ENCODE data around the gene CDK19. TPM values are rescaled to one million over a fixed set of nuclear protein-coding genes. Genes with fewer than 3 reads are reported as not detected.

Gene CDK19
- total RNA-seq (9.5 and 11.2 TPM in 2 replicates), polyA plus RNA-seq (11.3 and 12.5 TPM in 2 replicates), polyA minus RNA-seq (ENCODE audit: low replicate concordance) (5.6 and 8.7 TPM in 2 replicates)
- polyA plus RNA-seq (2012), result 6.6 and 6.7 TPM in 2 replicates

GRCh38 chr6:110815411-110816409, at the start of gene CDK19:
CDK19 (minus strand) TSS chr6:110815469; CDS start chr6:110815136, 333 bp downstream.
- TF ChIP-seq EZH2 (IDR thresholded peaks at IDR 0.05; ENCODE audit: low read length, missing control alignments), result no peak
- TF ChIP-seq, protein P1, sequence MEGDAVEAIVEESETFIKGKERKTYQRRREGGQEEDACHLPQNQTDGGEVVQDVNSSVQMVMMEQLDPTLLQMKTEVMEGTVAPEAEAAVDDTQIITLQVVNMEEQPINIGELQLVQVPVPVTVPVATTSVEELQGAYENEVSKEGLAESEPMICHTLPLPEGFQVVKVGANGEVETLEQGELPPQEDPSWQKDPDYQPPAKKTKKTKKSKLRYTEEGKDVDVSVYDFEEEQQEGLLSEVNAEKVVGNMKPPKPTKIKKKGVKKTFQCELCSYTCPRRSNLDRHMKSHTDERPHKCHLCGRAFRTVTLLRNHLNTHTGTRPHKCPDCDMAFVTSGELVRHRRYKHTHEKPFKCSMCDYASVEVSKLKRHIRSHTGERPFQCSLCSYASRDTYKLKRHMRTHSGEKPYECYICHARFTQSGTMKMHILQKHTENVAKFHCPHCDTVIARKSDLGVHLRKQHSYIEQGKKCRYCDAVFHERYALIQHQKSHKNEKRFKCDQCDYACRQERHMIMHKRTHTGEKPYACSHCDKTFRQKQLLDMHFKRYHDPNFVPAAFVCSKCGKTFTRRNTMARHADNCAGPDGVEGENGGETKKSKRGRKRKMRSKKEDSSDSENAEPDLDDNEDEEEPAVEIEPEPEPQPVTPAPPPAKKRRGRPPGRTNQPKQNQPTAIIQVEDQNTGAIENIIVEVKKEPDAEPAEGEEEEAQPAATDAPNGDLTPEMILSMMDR (conservative IDR thresholded peaks at IDR 0.05 in 1 of 2, IDR thresholded peaks at IDR 0.05 in 1 of 2; ENCODE audit: low read depth in 1 of 2, low read length in 2 of 2), result no peak
- peak within 1 kb of the TSS; percentile 99 for H3K27ac ChIP-seq (ENCODE audit: insufficient read depth, low read length)
- DNase-seq (ENCODE audit: low read depth in 2 of 2), result peak; percentile 98 to 99
- peak within 1 kb of the TSS; percentile 100 for H3K4me2 ChIP-seq (ENCODE audit: extremely low read depth, insufficient read depth, low read length)
- no peaks in the 10 kb centered on the region for H3K27me3 ChIP-seq (ENCODE audit: control insufficient read depth, insufficient read depth, low read length)
- H2AFZ ChIP-seq (ENCODE audit: low read length), result peak within 1 kb of the TSS; percentile 99
- peak within 1 kb of the TSS; percentile 87 to 97 (median 96) for H3K4me3 ChIP-seq (replicated peaks in 1 of 4; ENCODE audit: control extremely low read depth in 1 of 4, insufficient read depth in 1 of 4, low read depth in 3 of 4, low read length in 4 of 4)
- H3K79me2 ChIP-seq (ENCODE audit: control insufficient read depth, insufficient read depth, low read length), result peaks cover 22% of the 10 kb centered on the region
- H4K20me1 ChIP-seq (ENCODE audit: control insufficient read depth, extremely low read depth, insufficient read depth, low read length), result no peaks in the 10 kb centered on the region
- no peaks in the 10 kb centered on the region for H3K36me3 ChIP-seq (ENCODE audit: control insufficient read depth, insufficient read depth, low read length)
- H3K4me1 ChIP-seq (ENCODE audit: control insufficient read depth, extremely low read depth, insufficient read depth, low read length), result peaks cover 9% of the 10 kb centered on the region
- no peaks in the 10 kb centered on the region for H3K9me3 ChIP-seq (ENCODE audit: control insufficient read depth, insufficient read depth, low read depth, low read length)
- peak within 1 kb of the TSS; percentile 94 for H3K9ac ChIP-seq (ENCODE audit: insufficient read depth, low read length)

DNA sequence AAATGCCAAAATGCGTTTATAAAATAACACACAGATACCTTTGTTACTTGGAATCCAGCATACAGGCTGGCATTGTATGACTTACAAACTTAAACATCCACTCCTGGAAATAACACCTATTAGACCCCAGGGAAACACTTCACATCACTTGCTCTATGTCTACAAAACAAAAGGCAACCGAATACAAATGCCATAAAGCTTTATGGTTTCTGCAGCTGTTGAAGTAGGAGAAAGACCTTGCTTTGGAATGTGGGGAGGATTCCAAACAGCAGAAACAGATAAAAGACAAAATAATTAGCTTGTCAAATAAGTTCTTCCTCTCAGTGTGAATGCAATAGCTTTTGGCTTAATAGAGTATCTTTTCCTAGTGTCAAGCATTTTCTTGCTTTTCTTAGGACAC, 49.6 kb upstream of the CDK19 start:
- Histone ChIP-seq H4K20me1 (ENCODE audit: control insufficient read depth, extremely low read depth, insufficient read depth, low read length) (no peaks in the 10 kb centered on the region), H3K79me2 (ENCODE audit: control insufficient read depth, insufficient read depth, low read length) (no peaks in the 10 kb centered on the region), H3K27ac (ENCODE audit: insufficient read depth, low read length) (no peak overlapping the region), H3K4me2 (ENCODE audit: extremely low read depth, insufficient read depth, low read length) (no peak overlapping the region), H3K9me3 (ENCODE audit: control insufficient read depth, insufficient read depth, low read depth, low read length) (no peaks in the 10 kb centered on the region), H3K9ac (ENCODE audit: insufficient read depth, low read length) (no peak overlapping the region), H3K27me3 (ENCODE audit: control insufficient read depth, insufficient read depth, low read length) (no peaks in the 10 kb centered on the region), H3K4me3 (replicated peaks in 1 of 4; ENCODE audit: control extremely low read depth in 1 of 4, insufficient read depth in 1 of 4, low read depth in 3 of 4, low read length in 4 of 4) (no peak overlapping the region), H2AFZ (ENCODE audit: low read length) (no peak overlapping the region), H3K36me3 (ENCODE audit: control insufficient read depth, insufficient read depth, low read length) (no peaks in the 10 kb centered on the region), H3K4me1 (ENCODE audit: control insufficient read depth, extremely low read depth, insufficient read depth, low read length) (no peaks in the 10 kb centered on the region)
- TF ChIP-seq EZH2 (IDR thresholded peaks at IDR 0.05; ENCODE audit: low read length, missing control alignments), result no peak
- TF ChIP-seq, protein P1 (conservative IDR thresholded peaks at IDR 0.05 in 1 of 2, IDR thresholded peaks at IDR 0.05 in 1 of 2; ENCODE audit: low read depth in 1 of 2, low read length in 2 of 2), result no peak
- DNase-seq (ENCODE audit: low read depth in 2 of 2), result no peak

- Histone ChIP-seq H3K27ac (ENCODE audit: insufficient read depth, low read length) (no peak overlapping the region), H3K4me1 (ENCODE audit: control insufficient read depth, extremely low read depth, insufficient read depth, low read length) (no peaks in the 10 kb centered on the region), H3K9me3 (ENCODE audit: control insufficient read depth, insufficient read depth, low read depth, low read length) (no peaks in the 10 kb centered on the region), H3K79me2 (ENCODE audit: control insufficient read depth, insufficient read depth, low read length) (no peaks in the 10 kb centered on the region), H3K4me2 (ENCODE audit: extremely low read depth, insufficient read depth, low read length) (no peak overlapping the region), H3K9ac (ENCODE audit: insufficient read depth, low read length) (no peak overlapping the region), H2AFZ (ENCODE audit: low read length) (no peak overlapping the region), H4K20me1 (ENCODE audit: control insufficient read depth, extremely low read depth, insufficient read depth, low read length) (no peaks in the 10 kb centered on the region), H3K27me3 (ENCODE audit: control insufficient read depth, insufficient read depth, low read length) (no peaks in the 10 kb centered on the region), H3K4me3 (replicated peaks in 1 of 4; ENCODE audit: control extremely low read depth in 1 of 4, insufficient read depth in 1 of 4, low read depth in 3 of 4, low read length in 4 of 4) (no peak overlapping the region), H3K36me3 (ENCODE audit: control insufficient read depth, insufficient read depth, low read length) (no peaks in the 10 kb centered on the region)
- no peak for TF ChIP-seq EZH2 (IDR thresholded peaks at IDR 0.05; ENCODE audit: low read length, missing control alignments)
- no peak for DNase-seq (ENCODE audit: low read depth in 2 of 2)
These were observed 44.1 kb upstream of the CDK19 start for GRCh38 chr6:110859335-110859792.
